Measurements from ENCODE around the gene HK1.

GRCh38 chr10:69272624-69273023 is 5.7 kb upstream of the HK1 start:
- no peak for TF ChIP-seq CTCF (IDR thresholded peaks at IDR 0.05; ENCODE audit: low read length)
- TF ChIP-seq EZH2phosphoT487 (IDR thresholded peaks at IDR 0.05; ENCODE audit: low read length): no peak

All from MM.1S (cell line).